Measurements from ENCODE around the gene CEBPG. TPM values are rescaled to one million over a fixed set of nuclear protein-coding genes. Genes with fewer than 3 reads are reported as not detected.

CEBPG gene
- total RNA-seq, 2 experiments from 2014 or later = 30.6 to 30.9 TPM

- DNase-seq = no peak
- Mint-ChIP-seq H3K27ac (no peak overlapping the region), H3K36me3 (no peaks in the 10 kb centered on the region), H3K4me1 (ENCODE audit: low read depth) (no peaks in the 10 kb centered on the region), H3K9me3 (no peaks in the 10 kb centered on the region), H3K4me3 (no peak overlapping the region), H3K27me3 (no peaks in the 10 kb centered on the region)
- ChIA-PET POLR2A (interaction anchor here (1.2 kb wide), 1 partner anchor 26 kb away, joined by 4 read pairs; no protein-coding TSS in a partner anchor), CTCF (interaction anchor here (1.2 to 1.8 kb wide), 3 partner anchors 8 to 164 kb away, joined by 4 read pairs; no protein-coding TSS in a partner anchor)
- intact Hi-C loops (cut with micrococcal nuclease) = no loop called here
These were observed 26.5 kb downstream of the CEBPG start for GRCh38 chr19:33399745-33400681.

GRCh38 chr19:33400856-33401682 is 27.6 kb downstream of the CEBPG start:
- no peaks in the 10 kb centered on the region for H3K9me3 Mint-ChIP-seq
- ChIA-PET POLR2A (no interaction called here), CTCF (interaction anchor here (1.2 kb wide), 1 partner anchor 165 kb away, joined by 4 read pairs; no protein-coding TSS in a partner anchor)
- no peaks in the 10 kb centered on the region for H3K36me3 Mint-ChIP-seq
- intact Hi-C loops (cut with micrococcal nuclease) = no loop called here
- no peak overlapping the region for H3K27ac Mint-ChIP-seq
- DNase-seq = no peak
- no peak overlapping the region for H3K4me3 Mint-ChIP-seq
- no peaks in the 10 kb centered on the region for H3K27me3 Mint-ChIP-seq
- peaks cover 1% of the 10 kb centered on the region for H3K4me1 Mint-ChIP-seq (ENCODE audit: low read depth)

- POLR2A ChIA-PET = no interaction called here
- CTCF ChIA-PET = no interaction called here
- intact Hi-C loops (cut with micrococcal nuclease) = no loop called here
These were observed 28.3 kb downstream of the CEBPG start for GRCh38 chr19:33401683-33402420.

GRCh38 chr19:33402421-33403220 is 29.1 kb downstream of the CEBPG start:
- H3K27ac Mint-ChIP-seq = no peak overlapping the region
- no peaks in the 10 kb centered on the region for H3K27me3 Mint-ChIP-seq
- no peaks in the 10 kb centered on the region for H3K9me3 Mint-ChIP-seq
- no peak overlapping the region for H3K4me3 Mint-ChIP-seq
- ChIA-PET CTCF (interaction anchor here (1.7 kb wide), 1 partner anchor 13 kb away, joined by 4 read pairs; no protein-coding TSS in a partner anchor), POLR2A (no interaction called here)
- no peaks in the 10 kb centered on the region for H3K36me3 Mint-ChIP-seq
- H3K4me1 Mint-ChIP-seq (ENCODE audit: low read depth) = peaks cover 4% of the 10 kb centered on the region
- no peak for DNase-seq
- intact Hi-C loops (cut with micrococcal nuclease) = no loop called here

More at GRCh38 chr19:33401683-33402420, 28.3 kb downstream of the CEBPG start:
- H3K9me3 Mint-ChIP-seq = no peaks in the 10 kb centered on the region
- no peak for DNase-seq
- H3K27ac Mint-ChIP-seq = no peak overlapping the region
- peaks cover 4% of the 10 kb centered on the region for H3K4me1 Mint-ChIP-seq (ENCODE audit: low read depth)
- no peaks in the 10 kb centered on the region for H3K27me3 Mint-ChIP-seq
- H3K4me3 Mint-ChIP-seq = no peak overlapping the region
- no peaks in the 10 kb centered on the region for H3K36me3 Mint-ChIP-seq

GRCh38 chr19:33403221-33403972 is 29.9 kb downstream of the CEBPG start:
- ChIA-PET POLR2A (no interaction called here), CTCF (interaction anchor here (1.7 to 3.8 kb wide), 3 partner anchors 13 to 219 kb away, joined by 4 to 56 read pairs (median 5); no protein-coding TSS in a partner anchor)
- DNase-seq = no peak
- no peak overlapping the region for H3K4me3 Mint-ChIP-seq
- peaks cover 4% of the 10 kb centered on the region for H3K4me1 Mint-ChIP-seq (ENCODE audit: low read depth)
- H3K9me3 Mint-ChIP-seq = no peaks in the 10 kb centered on the region
- intact Hi-C loops (cut with micrococcal nuclease) = no loop called here
- no peak overlapping the region for H3K27ac Mint-ChIP-seq
- no peaks in the 10 kb centered on the region for H3K36me3 Mint-ChIP-seq
- H3K27me3 Mint-ChIP-seq = no peaks in the 10 kb centered on the region

GRCh38 chr19:33403973-33404304 is 30.4 kb downstream of the CEBPG start:
- no peak overlapping the region for H3K4me3 Mint-ChIP-seq
- H3K9me3 Mint-ChIP-seq = no peaks in the 10 kb centered on the region
- ChIA-PET POLR2A (no interaction called here), CTCF (interaction anchor here (1.7 to 3.8 kb wide), 3 partner anchors 12 to 220 kb away, joined by 4 to 56 read pairs (median 5); no protein-coding TSS in a partner anchor)
- no peak for DNase-seq
- intact Hi-C loops (cut with micrococcal nuclease) = no loop called here
- H3K4me1 Mint-ChIP-seq (ENCODE audit: low read depth) = peaks cover 4% of the 10 kb centered on the region
- H3K27me3 Mint-ChIP-seq = no peaks in the 10 kb centered on the region
- H3K27ac Mint-ChIP-seq = no peak overlapping the region
- no peaks in the 10 kb centered on the region for H3K36me3 Mint-ChIP-seq

GRCh38 chr19:33404506-33405253 is 31.2 kb downstream of the CEBPG start:
- intact Hi-C loops (cut with micrococcal nuclease) = loop anchor here (5.0 kb wide), 1 partner anchor 262 kb away; no protein-coding TSS in a partner anchor
- H3K4me3 Mint-ChIP-seq = no peak overlapping the region
- H3K9me3 Mint-ChIP-seq = no peaks in the 10 kb centered on the region
- H3K36me3 Mint-ChIP-seq = no peaks in the 10 kb centered on the region
- H3K4me1 Mint-ChIP-seq (ENCODE audit: low read depth) = peaks cover 4% of the 10 kb centered on the region
- no peak overlapping the region for H3K27ac Mint-ChIP-seq
- CTCF ChIA-PET = interaction anchor here (1.7 to 3.8 kb wide), 4 partner anchors 11 to 221 kb away, joined by 4 to 56 read pairs (median 10); no protein-coding TSS in a partner anchor
- POLR2A ChIA-PET = no interaction called here
- H3K27me3 Mint-ChIP-seq = no peaks in the 10 kb centered on the region
- no peak for DNase-seq

- Mint-ChIP-seq H3K9me3 (no peaks in the 10 kb centered on the region), H3K27ac (no peak overlapping the region), H3K4me1 (ENCODE audit: low read depth) (peaks cover 4% of the 10 kb centered on the region), H3K27me3 (no peaks in the 10 kb centered on the region), H3K36me3 (no peaks in the 10 kb centered on the region), H3K4me3 (no peak overlapping the region)
- intact Hi-C loops (cut with micrococcal nuclease) = loop anchor here (5.0 kb wide), 1 partner anchor 263 kb away; no protein-coding TSS in a partner anchor
- no peak for DNase-seq
- ChIA-PET CTCF (interaction anchor here (1.0 to 3.8 kb wide), 6 partner anchors 13 to 221 kb away, joined by 3 to 56 read pairs (median 6); no protein-coding TSS in a partner anchor), POLR2A (no interaction called here)
These were observed 31.7 kb downstream of the CEBPG start for GRCh38 chr19:33405254-33405552.

GRCh38 chr19:33405553-33406461 is 32.3 kb downstream of the CEBPG start:
- Mint-ChIP-seq H3K27ac (no peak overlapping the region), H3K4me1 (ENCODE audit: low read depth) (peaks cover 4% of the 10 kb centered on the region), H3K4me3 (no peak overlapping the region), H3K36me3 (no peaks in the 10 kb centered on the region), H3K27me3 (no peaks in the 10 kb centered on the region), H3K9me3 (no peaks in the 10 kb centered on the region)
- intact Hi-C loops (cut with micrococcal nuclease) = loop anchor here (1.0 to 5.0 kb wide), 2 partner anchors 171 to 264 kb away; no protein-coding TSS in a partner anchor
- ChIA-PET CTCF (interaction anchor here (0.6 to 3.8 kb wide), 20 partner anchors 8 to 372 kb away, joined by 3 to 56 read pairs (median 4); partner anchors contain the start of genes CEBPA, PEPD and SLC7A10), POLR2A (no interaction called here)
- DNase-seq = peak; percentile 38

Measured in activated CD4-positive, alpha-beta memory T cell treated with anti-CD3 and anti-CD28 coated beads for 36 hours (primary cell).